ENCODE data around the gene AFAP1. TPM values are rescaled to one million over a fixed set of nuclear protein-coding genes. Genes with fewer than 3 reads are reported as not detected.
A peak's percentile ranks its signal among the peaks of the same experiment; 100 is the strongest.

The AFAP1 gene
- total and polyA plus RNA-seq, 12 donors: 2.9 to 8.9 (median 5.8) TPM

DNA sequence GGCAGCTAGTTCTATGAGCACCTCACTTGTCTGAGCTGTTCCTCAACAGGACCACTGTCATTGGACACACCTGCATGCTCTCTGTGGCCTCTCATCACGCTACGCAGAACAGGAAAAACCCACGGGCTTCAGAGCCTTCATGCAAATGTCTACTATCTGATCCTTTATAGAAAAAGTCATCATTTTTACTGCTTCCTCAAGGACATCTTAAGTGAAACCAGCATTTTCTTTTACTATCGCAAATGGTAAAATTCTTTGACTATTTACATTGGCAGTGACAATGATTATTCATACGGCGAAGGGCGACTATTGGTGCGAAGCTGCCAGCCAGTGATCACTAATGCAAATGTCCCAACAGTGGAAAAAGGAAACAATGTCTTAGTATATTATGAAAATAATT, 147.0 kb downstream of the AFAP1 start:
- no peak for TF ChIP-seq CTCF (IDR thresholded peaks at IDR 0.05)
- intact Hi-C loops (cut with DNase I): no loop called here
- H3K27me3 ChIP-seq: no peaks in the 10 kb centered on the region
- 68 to 80% methylated on average over 8 of the region's 8 CpGs for WGBS, 2 donors
- H3K9me3 ChIP-seq: no peaks in the 10 kb centered on the region
- ATAC-seq (no peak), DNase-seq (no peak)
- H3K4me1 ChIP-seq: peaks cover 0 to 17% (median 10%) of the 10 kb centered on the region in 9 donors
- H3K36me3 ChIP-seq: peaks cover 0 to 59% (median 0%) of the 10 kb centered on the region in 9 donors
- no peak overlapping the region for H3K4me3 ChIP-seq
- H3K27ac ChIP-seq: no peak overlapping the region

- H3K9me3 ChIP-seq: no peaks in the 10 kb centered on the region
- no peak overlapping the region for H3K27ac ChIP-seq
- no peaks in the 10 kb centered on the region for H3K27me3 ChIP-seq
- H3K4me3 ChIP-seq: no peak overlapping the region
- no peak for TF ChIP-seq CTCF (IDR thresholded peaks at IDR 0.05)
- H3K4me1 ChIP-seq: peaks cover 0 to 17% (median 10%) of the 10 kb centered on the region in 9 donors
- 45 to 71% methylated on average over 2 of the region's 2 CpGs for WGBS, 2 donors
- peaks cover 0 to 51% (median 0%) of the 10 kb centered on the region in 9 donors for H3K36me3 ChIP-seq
- DNase-seq (no peak), ATAC-seq (no peak)
- intact Hi-C loops (cut with DNase I): no loop called here
Measured at GRCh38 chr4:7790999-7791398, 148.7 kb downstream of the AFAP1 start.

DNA sequence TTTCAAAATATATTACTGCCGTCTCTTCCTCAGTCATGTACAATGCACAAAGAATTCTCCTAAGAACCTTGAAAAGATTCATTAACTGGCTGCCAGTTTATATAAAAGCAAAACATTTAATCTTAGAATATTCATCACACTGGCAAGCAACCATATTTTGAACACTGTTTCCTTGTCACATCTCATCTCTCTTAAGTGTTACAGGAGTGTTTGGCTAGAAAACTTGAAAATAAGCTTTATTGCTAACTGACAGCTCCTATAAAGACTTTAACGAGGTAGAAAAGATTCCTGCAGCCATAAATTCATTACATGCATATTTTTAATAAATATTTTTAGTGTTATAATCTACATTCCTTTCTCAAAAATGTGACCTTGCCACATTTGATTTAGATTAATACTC, 149.6 kb downstream of the AFAP1 start:
- intact Hi-C loops (cut with DNase I): no loop called here
- H3K36me3 ChIP-seq: peaks cover 0 to 55% (median 0%) of the 10 kb centered on the region in 9 donors
- no peak overlapping the region for H3K27ac ChIP-seq
- no peaks in the 10 kb centered on the region for H3K9me3 ChIP-seq
- WGBS, 2 donors: 62 to 63% methylated on average over 2 of the region's 2 CpGs
- no peaks in the 10 kb centered on the region for H3K27me3 ChIP-seq
- no peak for TF ChIP-seq CTCF (IDR thresholded peaks at IDR 0.05)
- DNase-seq (no peak), ATAC-seq (no peak)
- no peak overlapping the region for H3K4me3 ChIP-seq
- peaks cover 0 to 17% (median 10%) of the 10 kb centered on the region in 9 donors for H3K4me1 ChIP-seq

DNA sequence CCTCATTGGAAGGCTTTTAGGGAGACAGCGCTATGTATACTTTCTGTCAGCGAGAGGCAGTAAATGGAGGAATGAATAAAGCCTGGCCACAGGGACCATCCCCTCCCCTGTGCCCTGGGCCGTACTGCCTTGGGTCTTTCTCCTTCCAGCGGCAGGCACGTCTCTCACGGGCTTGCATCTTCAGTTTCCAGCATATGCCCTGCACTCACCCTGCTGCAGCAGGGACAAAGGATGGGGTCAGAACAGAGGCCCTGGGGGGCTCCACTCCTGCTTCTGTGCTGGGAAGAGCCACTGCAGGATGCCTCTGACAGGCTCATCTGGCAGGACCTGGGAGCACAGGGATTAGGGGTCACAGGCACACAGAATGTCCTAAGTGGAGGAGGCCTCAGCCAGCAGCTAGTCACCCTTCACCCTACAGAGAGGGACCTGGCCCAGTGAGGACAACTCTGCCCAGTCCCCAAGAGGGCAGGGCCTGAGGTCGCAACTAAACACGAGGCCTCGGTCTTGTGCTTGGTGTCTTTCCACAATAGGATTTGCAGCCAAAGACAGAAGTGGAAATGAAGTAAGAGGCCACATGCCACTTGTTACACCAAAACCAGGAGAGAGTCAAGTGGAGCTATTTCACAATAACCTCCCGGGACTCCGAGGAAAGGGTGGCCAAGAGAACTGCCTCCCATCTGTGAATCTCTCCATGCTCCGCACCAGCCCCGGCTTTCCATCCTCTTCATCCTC, 150.8 kb downstream of the AFAP1 start:
- no peak for TF ChIP-seq CTCF (IDR thresholded peaks at IDR 0.05)
- H3K9me3 ChIP-seq: no peaks in the 10 kb centered on the region
- intact Hi-C loops (cut with DNase I): no loop called here
- DNase-seq (peak in 1 of 2 donors; percentile 47), ATAC-seq (peak; percentile 64 to 90 (median 81))
- H3K27ac ChIP-seq: peak overlapping the region in 7 of 10 donors; percentile 35 to 84 (median 62)
- H3K4me3 ChIP-seq: no peak overlapping the region
- 72 to 74% methylated on average over 12 to 13 of the region's 13 CpGs for WGBS, 2 donors
- H3K4me1 ChIP-seq: peaks cover 0 to 17% (median 10%) of the 10 kb centered on the region in 9 donors
- H3K27me3 ChIP-seq: no peaks in the 10 kb centered on the region
- H3K36me3 ChIP-seq: peaks cover 0 to 63% (median 0%) of the 10 kb centered on the region in 9 donors
